Inflammatory macrophage treated with lipopolysaccharide for 1 hour (primary cell): ENCODE data around the gene FOXN1.
A peak's percentile ranks its signal among the peaks of the same experiment; 100 is the strongest.

Experiments
- DNase-seq, 2 donors: peaks; one replicate each; pipeline ENCODE4 v3.0.0-alpha.2; 2020 to 2022

FOXN1 gene

DNA sequence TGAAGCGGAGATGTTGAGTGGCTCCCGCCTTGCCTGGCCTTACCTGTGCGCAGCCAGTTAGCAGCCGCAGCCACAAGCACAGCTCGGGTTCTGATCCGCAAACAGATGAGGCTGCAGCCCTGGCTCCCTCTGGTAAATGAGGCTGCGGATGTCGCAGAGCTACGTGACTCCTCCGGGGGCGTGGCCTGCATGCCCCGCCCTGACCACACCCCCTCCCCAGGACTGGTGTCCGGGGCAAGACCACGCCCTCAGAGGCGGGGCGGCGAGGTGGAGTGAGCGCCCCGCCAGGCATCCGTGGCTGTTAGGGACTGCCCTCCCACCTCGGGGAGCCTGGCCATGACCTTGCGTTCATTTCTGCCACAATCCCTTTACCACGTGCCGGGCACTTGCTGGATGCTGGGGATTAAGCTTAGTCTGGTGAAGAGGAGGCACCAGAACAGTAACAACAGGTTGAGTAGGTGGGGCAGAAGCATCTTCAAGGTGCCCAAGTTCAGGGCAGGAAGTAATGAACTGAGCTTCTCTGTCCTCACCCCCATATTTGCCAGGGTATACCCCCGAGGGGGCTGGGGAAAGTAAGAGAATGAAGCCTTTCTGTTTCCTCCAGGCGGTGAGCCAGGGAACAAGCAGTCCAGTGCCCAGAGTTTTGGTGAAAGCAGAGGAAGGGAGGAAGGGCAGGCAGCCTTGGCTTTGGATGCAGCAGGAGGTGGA, 70.8 kb downstream of the FOXN1 start, which contains the start of gene ALDOC:
Gene ALDOC, minus strand, starts transcription at position 138 of the 708 bp plus-strand sequence. CDS start 1,363 bp downstream, outside the sequence.
- DNase-seq: peak; percentile 93 to 98

DNA sequence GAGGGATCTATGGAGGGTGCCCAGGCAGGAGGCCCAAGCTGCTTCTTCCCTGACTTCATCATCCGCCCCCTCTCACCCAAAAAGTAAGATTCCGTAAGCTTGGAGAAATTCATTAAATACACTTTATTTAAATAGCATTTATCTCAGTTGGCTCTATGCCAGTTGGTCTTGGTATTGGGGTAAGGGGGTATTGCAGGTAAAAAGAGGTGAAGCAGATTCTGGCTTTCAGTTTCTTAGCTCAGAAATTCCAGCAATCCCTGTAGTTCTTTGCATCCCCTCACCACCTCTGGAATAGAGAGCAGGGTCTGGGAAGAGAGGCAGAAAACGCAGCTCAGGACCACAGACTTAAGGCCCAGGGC, 71.3 kb downstream of the FOXN1 start:
- no peak for DNase-seq

DNA sequence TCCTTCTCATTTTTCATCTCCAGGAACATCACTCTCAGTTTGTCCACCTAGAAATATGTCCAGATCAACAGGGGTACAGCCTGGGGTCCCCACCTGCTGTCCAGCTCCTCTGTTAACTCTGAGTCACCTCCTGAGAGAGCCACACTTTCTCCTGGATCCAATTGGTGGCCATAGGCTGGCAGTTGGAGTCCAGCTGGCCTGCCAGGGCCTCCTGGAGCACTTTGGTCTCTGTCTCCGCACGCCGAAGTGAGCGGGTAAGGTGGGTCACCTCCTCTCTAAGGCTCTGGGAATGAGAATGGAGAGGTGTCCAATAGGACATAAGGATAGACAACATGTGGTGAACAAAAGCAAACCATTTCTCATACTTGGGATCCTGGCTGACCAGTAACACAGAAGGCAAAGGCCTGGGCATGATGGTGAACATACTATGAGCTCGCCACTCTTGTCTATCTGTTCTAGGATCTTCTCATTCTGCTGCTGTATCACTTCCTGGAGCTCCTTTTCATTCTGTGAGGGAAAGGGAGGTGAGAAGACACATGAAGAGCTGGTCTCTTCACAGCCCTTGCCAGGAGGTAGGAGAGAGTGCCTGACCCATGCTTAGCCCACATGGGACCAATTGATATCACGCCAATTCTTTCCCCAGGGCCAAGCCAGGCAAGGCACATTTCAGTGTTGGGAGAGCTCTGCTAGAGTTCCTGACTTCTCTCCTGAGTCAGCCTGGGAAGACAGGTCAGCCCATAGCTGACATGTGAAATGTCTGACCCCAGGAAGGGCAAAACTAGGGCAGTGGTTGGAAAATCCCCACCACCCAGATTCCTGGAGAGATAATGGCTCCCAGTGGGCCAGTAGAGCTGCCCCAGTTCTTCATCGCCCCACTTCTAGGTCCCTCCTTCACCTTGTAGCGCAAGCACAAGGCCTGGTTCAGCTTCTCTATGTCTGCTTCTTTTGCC, 72.4 kb downstream of the FOXN1 start:
- no peak for DNase-seq

DNA sequence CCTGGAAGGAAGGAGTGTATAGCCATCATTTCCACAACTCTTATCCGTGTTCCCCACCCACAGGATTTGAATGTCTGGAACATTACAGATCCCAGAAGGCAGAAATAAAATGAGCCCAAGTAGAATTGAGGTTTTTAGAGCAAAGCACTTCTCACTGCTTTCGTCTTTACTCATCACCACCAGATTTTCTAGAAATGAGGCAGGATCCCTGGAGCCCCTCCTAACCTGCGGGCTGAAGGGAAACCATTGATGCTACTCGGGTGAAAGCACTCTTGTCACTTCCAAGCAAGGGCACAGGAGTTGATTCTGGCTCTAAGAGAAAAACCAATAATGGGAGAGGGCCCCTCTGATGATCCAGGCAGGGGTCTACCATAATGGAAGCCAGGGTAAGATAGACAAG, 73.4 kb downstream of the FOXN1 start:
- no peak for DNase-seq

DNA sequence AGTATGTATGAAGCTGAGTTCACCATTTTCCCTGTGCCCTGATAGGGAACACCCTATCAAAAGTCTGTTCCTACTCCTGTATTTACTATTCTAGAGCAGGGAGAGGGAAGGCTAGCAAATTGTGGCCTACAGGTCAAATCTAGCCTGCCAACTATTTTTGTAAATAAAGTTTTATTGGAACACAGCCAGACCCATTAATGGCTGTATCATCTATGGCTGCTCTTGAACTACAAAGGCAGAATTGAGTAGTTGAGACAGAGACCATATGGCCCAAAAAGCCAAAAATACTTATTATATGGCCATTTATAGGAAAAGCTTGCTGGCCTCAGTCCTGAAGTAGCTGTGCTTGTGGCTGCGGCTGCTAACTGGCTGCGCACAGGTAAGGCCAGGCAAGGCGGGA, 74.8 kb downstream of the FOXN1 start:
- DNase-seq: no peak

DNA sequence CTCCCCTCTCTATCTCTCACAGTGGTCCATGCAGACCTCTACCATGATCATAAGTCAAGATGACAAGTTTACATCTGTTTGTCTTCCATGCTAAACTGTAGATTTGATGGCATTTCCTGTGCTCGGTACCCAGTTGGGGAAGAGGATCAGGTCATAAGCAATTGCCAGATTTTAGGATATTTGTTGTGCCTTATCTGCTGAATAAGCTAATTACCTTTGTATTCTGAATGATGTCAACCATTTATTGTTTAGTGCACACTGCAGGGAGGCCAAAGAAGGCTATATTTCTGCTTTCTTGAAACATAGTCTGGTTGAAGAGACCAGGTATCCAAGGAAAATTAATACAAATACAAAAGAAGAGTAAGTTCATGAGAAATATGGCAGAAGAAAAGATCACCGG, 76.4 kb downstream of the FOXN1 start:
- no peak for DNase-seq

DNA sequence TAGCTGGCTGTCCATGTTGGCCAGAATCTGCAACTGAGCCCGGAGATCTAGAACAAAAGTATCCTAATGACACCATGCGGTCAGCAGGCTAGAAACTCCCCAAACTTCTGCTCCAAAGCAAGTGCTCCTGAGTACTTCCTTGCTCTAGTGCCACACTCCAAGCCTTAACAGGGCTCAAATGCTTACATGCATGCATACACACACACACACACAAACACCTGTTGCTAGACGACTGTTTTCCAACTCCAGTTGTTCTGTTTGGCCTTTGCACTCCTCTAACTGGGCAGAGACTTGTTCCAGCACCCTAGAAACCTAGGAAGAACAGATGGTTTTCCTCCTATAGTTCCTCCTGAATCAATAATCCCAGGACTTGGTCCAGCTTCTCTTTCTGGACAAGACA, 78.3 kb downstream of the FOXN1 start:
- DNase-seq: no peak

DNA sequence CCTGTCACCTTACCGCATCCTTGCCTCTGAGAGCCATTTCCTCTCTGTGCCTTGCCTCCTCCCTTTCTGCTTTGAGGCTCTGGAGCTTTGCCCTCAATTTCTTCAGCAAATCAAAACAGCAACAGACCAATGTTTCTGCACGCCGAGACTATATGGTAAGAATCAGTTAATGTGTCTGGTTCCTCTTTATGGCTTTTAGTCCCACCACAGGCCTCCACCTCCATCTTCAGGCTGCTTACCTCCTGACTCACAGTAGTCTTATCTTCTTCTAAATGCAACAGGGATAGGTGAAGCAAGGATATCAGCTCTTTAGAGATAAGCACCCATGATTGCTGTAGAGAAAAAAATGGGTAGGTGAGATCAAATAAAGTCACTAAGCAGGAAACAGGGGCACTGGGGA, 79.7 kb downstream of the FOXN1 start:
- no peak for DNase-seq
